ENCODE data around the gene USP50.
"Not testable (repeated sequence)": the region's sequence is repeated elsewhere in the genome, so short reads cannot be mapped to it uniquely, and the experiment has no call there.

Gene USP50

DNA sequence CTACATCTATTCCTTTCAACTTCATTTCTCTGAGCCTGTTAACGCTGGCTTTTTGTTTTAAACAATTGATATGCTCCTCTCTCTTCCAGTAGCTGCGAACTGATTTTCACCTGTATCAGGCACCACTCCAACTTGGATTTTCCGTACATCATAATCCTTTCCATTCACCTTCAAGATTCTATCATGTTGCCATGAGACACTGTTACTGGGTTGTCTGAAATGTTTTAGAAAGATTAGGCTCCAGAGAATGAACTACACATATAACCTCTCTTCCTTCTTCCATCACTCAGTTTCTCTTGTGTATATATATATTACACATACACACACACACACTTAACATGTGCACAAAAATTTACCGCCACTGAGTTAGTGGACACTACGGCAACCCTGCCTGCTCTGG, at the start of gene USP50:
Gene USP50, minus strand, starts transcription at position 101 of the 400 bp plus-strand sequence. CDS start 141 bp downstream, outside the sequence.
- no peak for DNase-seq (ENCODE audit: low read depth)
- no peak within 1 kb of the TSS for H3K4me3 ChIP-seq (ENCODE audit: low read depth, low read length)
- TF ChIP-seq CTCF (IDR thresholded peaks at IDR 0.05; ENCODE audit: low read depth, low read length, missing control alignments), result no peak

DNA sequence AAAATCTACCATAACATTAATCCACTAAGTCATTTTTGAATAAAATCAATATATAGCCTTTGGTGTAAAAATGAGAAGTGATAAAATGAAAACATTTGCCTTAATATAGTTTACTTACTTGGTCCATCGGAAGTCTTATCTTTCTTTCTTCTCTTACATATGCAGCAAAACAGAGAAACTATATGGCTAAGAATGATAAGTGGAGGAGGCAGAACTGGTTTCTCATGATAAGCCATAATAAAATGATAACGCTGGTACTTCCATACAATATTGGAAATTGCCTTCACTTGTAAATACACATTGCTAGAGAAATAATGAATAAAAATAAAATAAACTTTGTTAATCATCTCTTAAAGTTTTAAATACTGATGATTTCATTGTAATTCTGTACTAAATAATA, 47.8 kb upstream of the USP50 start:
- TF ChIP-seq CTCF (IDR thresholded peaks at IDR 0.05; ENCODE audit: low read depth, low read length, missing control alignments), result no peak
- H3K4me3 ChIP-seq (ENCODE audit: low read depth, low read length), result no peak overlapping the region
- DNase-seq (ENCODE audit: low read depth), result no peak

- TF ChIP-seq CTCF (IDR thresholded peaks at IDR 0.05; ENCODE audit: low read depth, low read length, missing control alignments), result no peak
- DNase-seq (ENCODE audit: low read depth), result no peak
- H3K4me3 ChIP-seq (ENCODE audit: low read depth, low read length), result no peak overlapping the region
Measured at GRCh38 chr15:50593761-50594160, 47.3 kb upstream of the USP50 start.

- TF ChIP-seq CTCF (IDR thresholded peaks at IDR 0.05; ENCODE audit: low read depth, low read length, missing control alignments), result no peak
- no peak for DNase-seq (ENCODE audit: low read depth)
- H3K4me3 ChIP-seq (ENCODE audit: low read depth, low read length), result no peak overlapping the region
Measured at GRCh38 chr15:50590288-50590687, 43.8 kb upstream of the USP50 start.

GRCh38 chr15:50577492-50577891, 31.0 kb upstream of the USP50 start:
- no peak for DNase-seq (ENCODE audit: low read depth)
- TF ChIP-seq CTCF (IDR thresholded peaks at IDR 0.05; ENCODE audit: low read depth, low read length, missing control alignments), result no peak
- no peak overlapping the region for H3K4me3 ChIP-seq (ENCODE audit: low read depth, low read length)

DNA sequence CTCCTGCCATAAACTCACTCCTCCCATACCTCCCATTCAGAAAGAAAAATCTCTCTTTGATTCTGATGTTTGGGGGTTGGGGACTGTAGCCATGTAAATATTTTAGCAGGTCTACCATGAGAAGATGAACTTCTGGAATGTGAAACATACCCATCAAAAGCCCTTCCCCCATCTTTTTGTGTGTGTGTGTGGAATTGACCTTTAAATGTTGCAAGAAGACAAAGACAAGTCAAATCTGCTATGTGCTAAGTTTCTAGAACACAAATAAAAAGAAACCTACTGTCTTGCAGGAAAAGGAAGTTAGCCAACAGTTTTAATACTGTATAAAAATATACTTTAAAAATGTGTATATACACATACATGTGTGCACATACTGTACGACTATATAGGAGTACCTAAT, 29.7 kb upstream of the USP50 start:
- no peak for DNase-seq (ENCODE audit: low read depth)
- no peak for TF ChIP-seq CTCF (IDR thresholded peaks at IDR 0.05; ENCODE audit: low read depth, low read length, missing control alignments)
- no peak overlapping the region for H3K4me3 ChIP-seq (ENCODE audit: low read depth, low read length)

- DNase-seq (ENCODE audit: low read depth); H3K4me3 ChIP-seq (ENCODE audit: low read depth, low read length): not testable (repeated sequence)
Measured at GRCh38 chr15:50573842-50574241, 27.4 kb upstream of the USP50 start.

DNA sequence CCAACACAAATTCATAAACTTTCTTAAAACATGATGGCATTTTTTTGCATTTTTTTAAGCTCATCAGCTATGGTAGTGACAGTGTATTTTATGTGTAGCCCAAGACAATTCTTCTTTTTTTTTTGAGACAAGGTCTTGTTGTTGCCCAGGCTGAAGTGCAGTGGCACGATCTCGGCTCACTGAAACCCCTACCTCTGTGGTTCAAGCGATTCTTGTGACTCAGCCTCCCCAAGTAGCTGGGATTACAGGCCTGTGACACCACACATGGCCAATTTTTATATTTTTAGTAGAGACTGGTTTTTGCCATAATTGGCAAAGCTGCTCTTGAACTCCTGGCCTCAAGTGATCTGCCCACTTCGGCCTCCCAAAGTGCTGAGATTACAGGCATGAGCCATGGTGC, 17.3 kb upstream of the USP50 start:
- DNase-seq (ENCODE audit: low read depth), result no peak
- TF ChIP-seq CTCF (IDR thresholded peaks at IDR 0.05; ENCODE audit: low read depth, low read length, missing control alignments), result no peak
- no peak overlapping the region for H3K4me3 ChIP-seq (ENCODE audit: low read depth, low read length)
